ENCODE results near the gene CELSR1. TPM values are rescaled to one million over a fixed set of nuclear protein-coding genes. Genes with fewer than 3 reads are reported as not detected.

CELSR1 gene
- total RNA-seq, 2 donors from 2014 or later = 24.4 to 34.1 TPM

GRCh38 chr22:46481386-46481785 is 56.0 kb downstream of the CELSR1 start:
- Mint-ChIP-seq H3K27me3 (ENCODE audit: insufficient read depth) (no peaks in the 10 kb centered on the region), H3K9me3 (peaks cover 15% of the 10 kb centered on the region), H3K4me3 (no peak overlapping the region), H3K27ac (no peak overlapping the region), H3K36me3 (ENCODE audit: low read depth) (peaks cover 14% of the 10 kb centered on the region), H3K4me1 (peaks cover 31% of the 10 kb centered on the region)
- DNase-seq = no peak
- Histone ChIP-seq H3K27me3 (ENCODE audit: control insufficient read depth, insufficient read depth, low read length, poor library complexity, severe bottlenecking) (no peaks in the 10 kb centered on the region), H3K9me3 (ENCODE audit: control insufficient read depth, low read length) (peaks cover 11% of the 10 kb centered on the region), H3K27ac (ENCODE audit: low read depth, low read length) (no peak overlapping the region), H3K36me3 (ENCODE audit: control insufficient read depth, insufficient read depth, low read length) (peaks cover 4% of the 10 kb centered on the region), H3K4me1 (ENCODE audit: control insufficient read depth, insufficient read depth, low read length) (no peaks in the 10 kb centered on the region), H3K9ac (ENCODE audit: extremely low read depth, low read length, poor library complexity, severe bottlenecking) (no peak overlapping the region), H3K4me3 (ENCODE audit: low read length) (no peak overlapping the region)
- 84 to 93% methylated on average over 5 to 6 of the region's 6 CpGs for WGBS, 2 experiments (ENCODE audit: insufficient coverage in 1 of 2, insufficient read length in 1 of 2)
- no peak for TF ChIP-seq CTCF (conservative IDR thresholded peaks at IDR 0.05)

- H3K27ac Mint-ChIP-seq = no peak overlapping the region
- peaks cover 15% of the 10 kb centered on the region for H3K36me3 Mint-ChIP-seq (ENCODE audit: low read depth)
- no peak overlapping the region for H3K4me3 Mint-ChIP-seq
- TF ChIP-seq CTCF (conservative IDR thresholded peaks at IDR 0.05) = no peak
- Histone ChIP-seq H3K4me3 (ENCODE audit: low read length) (no peak overlapping the region), H3K27ac (ENCODE audit: low read depth, low read length) (no peak overlapping the region), H3K9ac (ENCODE audit: extremely low read depth, low read length, poor library complexity, severe bottlenecking) (no peak overlapping the region), H3K9me3 (ENCODE audit: control insufficient read depth, low read length) (peaks cover 11% of the 10 kb centered on the region), H3K36me3 (ENCODE audit: control insufficient read depth, insufficient read depth, low read length) (peaks cover 4% of the 10 kb centered on the region), H3K4me1 (ENCODE audit: control insufficient read depth, insufficient read depth, low read length) (no peaks in the 10 kb centered on the region), H3K27me3 (ENCODE audit: control insufficient read depth, insufficient read depth, low read length, poor library complexity, severe bottlenecking) (no peaks in the 10 kb centered on the region)
- peaks cover 29% of the 10 kb centered on the region for H3K4me1 Mint-ChIP-seq
- H3K27me3 Mint-ChIP-seq (ENCODE audit: insufficient read depth) = no peaks in the 10 kb centered on the region
- H3K9me3 Mint-ChIP-seq = peaks cover 22% of the 10 kb centered on the region
- WGBS, 2 experiments (ENCODE audit: insufficient coverage in 1 of 2, insufficient read length in 1 of 2) = 100% methylated on average over 1 of the region's 1 CpG; no CpG with 5 or more reads in 1 of the 2 experiments
- no peak for DNase-seq
These were observed 57.0 kb downstream of the CELSR1 start for GRCh38 chr22:46480396-46480795.

- H3K36me3 Mint-ChIP-seq (ENCODE audit: low read depth) = peaks cover 18% of the 10 kb centered on the region
- 88 to 90% methylated on average over 11 to 16 of the region's 16 CpGs for WGBS, 2 experiments (ENCODE audit: insufficient coverage in 1 of 2, insufficient read length in 1 of 2)
- Histone ChIP-seq H3K27me3 (ENCODE audit: control insufficient read depth, insufficient read depth, low read length, poor library complexity, severe bottlenecking) (no peaks in the 10 kb centered on the region), H3K4me3 (ENCODE audit: low read length) (no peak overlapping the region), H3K36me3 (ENCODE audit: control insufficient read depth, insufficient read depth, low read length) (peaks cover 4% of the 10 kb centered on the region), H3K4me1 (ENCODE audit: control insufficient read depth, insufficient read depth, low read length) (no peaks in the 10 kb centered on the region), H3K27ac (ENCODE audit: low read depth, low read length) (no peak overlapping the region), H3K9me3 (ENCODE audit: control insufficient read depth, low read length) (peaks cover 11% of the 10 kb centered on the region), H3K9ac (ENCODE audit: extremely low read depth, low read length, poor library complexity, severe bottlenecking) (no peak overlapping the region)
- no peak for TF ChIP-seq CTCF (conservative IDR thresholded peaks at IDR 0.05)
- H3K27me3 Mint-ChIP-seq (ENCODE audit: insufficient read depth) = no peaks in the 10 kb centered on the region
- peaks cover 20% of the 10 kb centered on the region for H3K4me1 Mint-ChIP-seq
- H3K27ac Mint-ChIP-seq = peak overlapping the region; percentile 28
- H3K4me3 Mint-ChIP-seq = no peak overlapping the region
- peaks cover 27% of the 10 kb centered on the region for H3K9me3 Mint-ChIP-seq
- no peak for DNase-seq
These were observed 58.4 kb downstream of the CELSR1 start for GRCh38 chr22:46479046-46479445.
